ENCODE results near the gene PRR19. TPM values are rescaled to one million over a fixed set of nuclear protein-coding genes. Genes with fewer than 3 reads are reported as not detected.

Gene PRR19
- total RNA-seq, 1 experiment from 2014 or later = 0.93 TPM

DNA sequence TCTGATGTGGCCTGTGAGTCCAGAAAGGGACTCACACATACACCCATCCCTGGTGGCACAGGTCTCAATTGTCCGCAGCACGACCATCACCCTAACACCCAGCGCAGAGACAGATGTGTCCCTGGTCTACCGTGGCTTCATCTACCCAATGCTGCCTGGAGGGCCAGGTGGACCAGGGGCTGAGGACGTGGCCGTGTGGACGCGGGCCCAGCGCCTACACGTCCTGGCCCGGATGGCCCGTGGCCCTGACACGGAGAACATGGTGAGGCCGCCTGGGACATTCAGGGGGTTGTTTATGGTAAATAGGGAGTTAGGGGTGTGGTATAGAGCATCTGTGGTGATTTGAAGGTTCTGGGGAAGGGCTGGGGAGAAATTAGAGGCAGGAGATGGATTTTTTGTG, 46.3 kb downstream of the PRR19 start:
- ATAC-seq (no peak), DNase-seq (ENCODE audit: low read depth, low spot score) (no peak)
- ChIA-PET POLR2A (no interaction called here), RAD21 (ENCODE audit: low non-redundant PET in 1 of 2, low total read pairs in 2 of 2, uncharacterized antibody in 2 of 2, unreplicated experiment in 2 of 2) (no interaction called here), CTCF (no interaction called here)
- no peaks in the 10 kb centered on the region for H3K4me1 ChIP-seq (ENCODE audit: control insufficient read depth in 1 of 2, insufficient read depth in 2 of 2, low read length in 2 of 2)
- intact Hi-C loops (cut with micrococcal nuclease) = no loop called here
- H3K9me2 ChIP-seq (ENCODE audit: insufficient read depth) = no peaks in the 10 kb centered on the region
- BruUV-seq (replicated peaks) = no TSS peak
- H3K79me2 ChIP-seq (ENCODE audit: insufficient read depth, low read length) = no peaks in the 10 kb centered on the region
- H3K4me3 ChIP-seq (replicated peaks in 1 of 2; ENCODE audit: low read depth in 1 of 2, low read length in 2 of 2) = no peak overlapping the region
- no peaks in the 10 kb centered on the region for H3K27me3 ChIP-seq (ENCODE audit: insufficient read depth, low read length)
- H2AFZ ChIP-seq (ENCODE audit: low read depth, low read length, poor library complexity, severe bottlenecking) = no peak overlapping the region
- no peak overlapping the region for H3K4me2 ChIP-seq (ENCODE audit: low read length)
- no peaks in the 10 kb centered on the region; a peak in 1 of 4 replicates for H3K36me3 ChIP-seq (ENCODE audit: control insufficient read depth in 1 of 2, insufficient read depth in 2 of 2, low read length in 2 of 2)
- no peaks in the 10 kb centered on the region for H4K20me1 ChIP-seq (ENCODE audit: insufficient read depth)
- TF ChIP-seq EZH2phosphoT487 (IDR thresholded peaks at IDR 0.05; ENCODE audit: borderline replicate concordance) (no peak), EGR1 (IDR thresholded peaks at IDR 0.05; ENCODE audit: low read depth) (no peak), YY1 (IDR thresholded peaks at IDR 0.05; ENCODE audit: extremely low read depth, insufficient replicate concordance, low read depth, low read length) (no peak), RAD21 (IDR thresholded peaks at IDR 0.05; ENCODE audit: low read depth) (no peak)
- TF ChIP-seq, protein P1, sequence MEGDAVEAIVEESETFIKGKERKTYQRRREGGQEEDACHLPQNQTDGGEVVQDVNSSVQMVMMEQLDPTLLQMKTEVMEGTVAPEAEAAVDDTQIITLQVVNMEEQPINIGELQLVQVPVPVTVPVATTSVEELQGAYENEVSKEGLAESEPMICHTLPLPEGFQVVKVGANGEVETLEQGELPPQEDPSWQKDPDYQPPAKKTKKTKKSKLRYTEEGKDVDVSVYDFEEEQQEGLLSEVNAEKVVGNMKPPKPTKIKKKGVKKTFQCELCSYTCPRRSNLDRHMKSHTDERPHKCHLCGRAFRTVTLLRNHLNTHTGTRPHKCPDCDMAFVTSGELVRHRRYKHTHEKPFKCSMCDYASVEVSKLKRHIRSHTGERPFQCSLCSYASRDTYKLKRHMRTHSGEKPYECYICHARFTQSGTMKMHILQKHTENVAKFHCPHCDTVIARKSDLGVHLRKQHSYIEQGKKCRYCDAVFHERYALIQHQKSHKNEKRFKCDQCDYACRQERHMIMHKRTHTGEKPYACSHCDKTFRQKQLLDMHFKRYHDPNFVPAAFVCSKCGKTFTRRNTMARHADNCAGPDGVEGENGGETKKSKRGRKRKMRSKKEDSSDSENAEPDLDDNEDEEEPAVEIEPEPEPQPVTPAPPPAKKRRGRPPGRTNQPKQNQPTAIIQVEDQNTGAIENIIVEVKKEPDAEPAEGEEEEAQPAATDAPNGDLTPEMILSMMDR (IDR thresholded peaks at IDR 0.05 in 2 of 3, conservative IDR thresholded peaks at IDR 0.05 in 1 of 3; ENCODE audit: borderline replicate concordance in 1 of 3, insufficient read depth in 1 of 3, low read depth in 2 of 3, low read length in 2 of 3) = no peak
- TF ChIP-seq, protein P2, sequence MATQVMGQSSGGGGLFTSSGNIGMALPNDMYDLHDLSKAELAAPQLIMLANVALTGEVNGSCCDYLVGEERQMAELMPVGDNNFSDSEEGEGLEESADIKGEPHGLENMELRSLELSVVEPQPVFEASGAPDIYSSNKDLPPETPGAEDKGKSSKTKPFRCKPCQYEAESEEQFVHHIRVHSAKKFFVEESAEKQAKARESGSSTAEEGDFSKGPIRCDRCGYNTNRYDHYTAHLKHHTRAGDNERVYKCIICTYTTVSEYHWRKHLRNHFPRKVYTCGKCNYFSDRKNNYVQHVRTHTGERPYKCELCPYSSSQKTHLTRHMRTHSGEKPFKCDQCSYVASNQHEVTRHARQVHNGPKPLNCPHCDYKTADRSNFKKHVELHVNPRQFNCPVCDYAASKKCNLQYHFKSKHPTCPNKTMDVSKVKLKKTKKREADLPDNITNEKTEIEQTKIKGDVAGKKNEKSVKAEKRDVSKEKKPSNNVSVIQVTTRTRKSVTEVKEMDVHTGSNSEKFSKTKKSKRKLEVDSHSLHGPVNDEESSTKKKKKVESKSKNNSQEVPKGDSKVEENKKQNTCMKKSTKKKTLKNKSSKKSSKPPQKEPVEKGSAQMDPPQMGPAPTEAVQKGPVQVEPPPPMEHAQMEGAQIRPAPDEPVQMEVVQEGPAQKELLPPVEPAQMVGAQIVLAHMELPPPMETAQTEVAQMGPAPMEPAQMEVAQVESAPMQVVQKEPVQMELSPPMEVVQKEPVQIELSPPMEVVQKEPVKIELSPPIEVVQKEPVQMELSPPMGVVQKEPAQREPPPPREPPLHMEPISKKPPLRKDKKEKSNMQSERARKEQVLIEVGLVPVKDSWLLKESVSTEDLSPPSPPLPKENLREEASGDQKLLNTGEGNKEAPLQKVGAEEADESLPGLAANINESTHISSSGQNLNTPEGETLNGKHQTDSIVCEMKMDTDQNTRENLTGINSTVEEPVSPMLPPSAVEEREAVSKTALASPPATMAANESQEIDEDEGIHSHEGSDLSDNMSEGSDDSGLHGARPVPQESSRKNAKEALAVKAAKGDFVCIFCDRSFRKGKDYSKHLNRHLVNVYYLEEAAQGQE (IDR thresholded peaks at IDR 0.05; ENCODE audit: low read depth) = no peak
- no peaks in the 10 kb centered on the region for H3K9me3 ChIP-seq (ENCODE audit: control insufficient read depth in 1 of 2, insufficient read depth in 1 of 2, low read depth in 1 of 2, low read length in 2 of 2)
- H3K9ac ChIP-seq (ENCODE audit: low read length) = no peak overlapping the region
- no peak overlapping the region for H3K27ac ChIP-seq (ENCODE audit: low read depth, low read length)

Measured in HCT116 (cell line).